Measurements from ENCODE around the gene DCHS2.

Gene DCHS2

GRCh38 chr4:154294652-154295350 lies 196.8 kb downstream of the DCHS2 start:
- no peak for DNase-seq (ENCODE audit: low spot score)
- ChIA-PET POLR2A (ENCODE audit: low non-redundant PET) (no interaction called here), CTCF (no interaction called here)
- H3K27ac ChIP-seq: no peak overlapping the region
- TF ChIP-seq CTCF (conservative IDR thresholded peaks at IDR 0.05; ENCODE audit: low read depth): no peak

- DNase-seq (ENCODE audit: low spot score): no peak
- H3K27ac ChIP-seq: no peak overlapping the region
- ChIA-PET CTCF (no interaction called here), POLR2A (ENCODE audit: low non-redundant PET) (no interaction called here)
- TF ChIP-seq CTCF (conservative IDR thresholded peaks at IDR 0.05; ENCODE audit: low read depth): no peak
Observed at GRCh38 chr4:154293427-154293826, 198.2 kb downstream of the DCHS2 start.

- no peak for TF ChIP-seq CTCF (conservative IDR thresholded peaks at IDR 0.05; ENCODE audit: low read depth)
- H3K27ac ChIP-seq: no peak overlapping the region
- no peak for DNase-seq (ENCODE audit: low spot score)
- ChIA-PET CTCF (interaction anchor here (0.7 kb wide), 1 partner anchor 10 kb away, joined by 3 read pairs; no protein-coding TSS in a partner anchor), POLR2A (ENCODE audit: low non-redundant PET) (no interaction called here)
Observed at GRCh38 chr4:154292589-154292988, 199.0 kb downstream of the DCHS2 start.

- POLR2A ChIA-PET (ENCODE audit: low non-redundant PET): no interaction called here
Observed at GRCh38 chr4:154277172-154277571, 214.4 kb downstream of the DCHS2 start.

GRCh38 chr4:154276496-154276895 lies 215.1 kb downstream of the DCHS2 start:
- DNase-seq (ENCODE audit: low spot score): no peak
- CTCF ChIA-PET: no interaction called here
- H3K27ac ChIP-seq: no peak overlapping the region
- POLR2A ChIA-PET (ENCODE audit: low non-redundant PET): no interaction called here
- no peak for TF ChIP-seq CTCF (conservative IDR thresholded peaks at IDR 0.05; ENCODE audit: low read depth)

More at GRCh38 chr4:154277172-154277571, 214.4 kb downstream of the DCHS2 start:
- H3K27ac ChIP-seq: no peak overlapping the region
- CTCF ChIA-PET: no interaction called here
- no peak for DNase-seq (ENCODE audit: low spot score)
- no peak for TF ChIP-seq CTCF (conservative IDR thresholded peaks at IDR 0.05; ENCODE audit: low read depth)

- ChIA-PET POLR2A (ENCODE audit: low non-redundant PET) (no interaction called here), CTCF (no interaction called here)
- H3K27ac ChIP-seq: no peak overlapping the region
- DNase-seq (ENCODE audit: low spot score): no peak
- TF ChIP-seq CTCF (conservative IDR thresholded peaks at IDR 0.05; ENCODE audit: low read depth): no peak
Observed at GRCh38 chr4:154254999-154255398, 236.6 kb downstream of the DCHS2 start.
